K562 (cell line): ENCODE measurements around the gene CYB5B. TPM values are rescaled to one million over a fixed set of nuclear protein-coding genes. Genes with fewer than 3 reads are reported as not detected.

ENCODE experiments used
- ATAC-seq: fragments of 200-7000 bp; cut with Tn5 transposase; 3 replicates; pipeline ENCODE4 v1.9.1; 2020; ENCODE audit warnings: moderate library complexity
- BruUV-seq: library from RNA; stranded (reverse); fragments of 400-500 nt; replicated peaks from 2 replicates; lab custom pipeline; 2021; lab: Mats Ljungman, UMichigan
- CTCF ChIA-PET: fragments of 300-600 bp; formaldehyde crosslinking; extraction: SDS; loops from one replicate; lab custom pipeline; 2021; ENCODE audit warnings: low intra/inter-chr PET ratio; lab: Yijun Ruan, JAX
- POLR2A ChIA-PET: fragments of 300-600, 350-650 bp; sonication (Branson Sonifier 250); formaldehyde crosslinking; extraction: SDS; loops from one replicate; lab custom pipeline; 2021; ENCODE audit warnings: antibody characterized with exemption, inconsistent platforms; lab: Yijun Ruan, JAX
- DNase-seq, 4 experiments: peaks; one replicate each; pipeline versions ENCODE4 v3.0.0 to v3.0.0-alpha.2; 2011 to 2018; ENCODE audit warnings: low spot score in 3 of 4, mixed read lengths in 3 of 4; ENCODE audit errors: extremely low read depth in 1 of 4
- FAIRE-seq: peaks from 2 replicates; lab custom pipeline; 2011; peaks lifted over from hg19 to GRCh38; lab: Jason Lieb, UNC
- H2AFZ ChIP-seq: 2 replicates; pipeline ENCODE4 v1.6.0; 2011; ENCODE audit warnings: low read depth, low read length, control low read depth, inconsistent platforms
- H3K27ac ChIP-seq: fragments of 200-600 bp; 3 replicates; pipeline ENCODE4 v1.8.0; 2011; ENCODE audit warnings: low read depth, mild to moderate bottlenecking, control low read depth, inconsistent platforms, low read length, moderate library complexity, mixed read lengths; ENCODE audit errors: extremely low read depth
- H3K27me3 ChIP-seq, 2 experiments: fragments of 300-600 bp in 1 of 2; 2 replicates in 1 of 2; 3 replicates in 1 of 2; pipeline versions ENCODE4 v1.6.0 to v1.8.0; 2011; ENCODE audit warnings: inconsistent platforms in 2 of 2, low read length in 2 of 2, mild to moderate bottlenecking in 1 of 2, mixed read lengths in 1 of 2, moderate library complexity in 1 of 2; ENCODE audit not compliant: control insufficient read depth in 2 of 2, insufficient read depth in 2 of 2
- H3K36me3 ChIP-seq: fragments of 300-600 bp; 3 replicates; pipeline ENCODE4 v1.8.0; 2011; ENCODE audit warnings: mild to moderate bottlenecking, low read length, inconsistent platforms; ENCODE audit not compliant: control insufficient read depth, insufficient read depth
- H3K4me1 ChIP-seq, 2 experiments: fragments of 200-600 bp in 1 of 2; replicated peaks in 1 of 2; 2 replicates in 1 of 2; 3 replicates in 1 of 2; pipeline versions ENCODE4 v1.5.1 to v1.8.0; 2011; ENCODE audit warnings: inconsistent platforms in 2 of 2, low read length in 2 of 2, mild to moderate bottlenecking in 1 of 2, mixed read lengths in 1 of 2, moderate library complexity in 1 of 2; ENCODE audit not compliant: control insufficient read depth in 2 of 2, insufficient read depth in 2 of 2
- H3K4me2 ChIP-seq: 2 replicates; pipeline ENCODE4 v1.6.1; 2011; ENCODE audit warnings: low read length, control low read depth, inconsistent platforms, mixed read lengths; ENCODE audit not compliant: insufficient read depth
- H3K4me3 ChIP-seq: fragments of 200-600 bp; sonication (generic), shearing (Covaris generic); 2 replicates; pipeline ENCODE4 v1.5.1; 2016; ENCODE audit warnings: control low read depth, inconsistent platforms
- H3K79me2 ChIP-seq: fragments of 200-600 bp; 3 replicates; pipeline ENCODE4 v1.8.0; 2011; ENCODE audit warnings: low read length, inconsistent platforms; ENCODE audit not compliant: control insufficient read depth, insufficient read depth
- H3K9ac ChIP-seq, 2 experiments: 2 replicates each; pipeline versions ENCODE4 v1.6.0 to v1.6.1; 2011; ENCODE audit warnings: low read depth in 2 of 2, low read length in 2 of 2, control low read depth in 1 of 2, inconsistent platforms in 1 of 2, mild to moderate bottlenecking in 1 of 2, mixed read lengths in 1 of 2; ENCODE audit not compliant: insufficient read depth in 1 of 2
- H3K9me1 ChIP-seq: one replicate; pipeline ENCODE4 v1.6.0; 2011; ENCODE audit warnings: inconsistent platforms, mild to moderate bottlenecking, low read length, moderate library complexity; ENCODE audit not compliant: control insufficient read depth, insufficient read depth
- H3K9me3 ChIP-seq: replicated peaks from 2 replicates; pipeline ENCODE4 v1.5.1; 2011; ENCODE audit warnings: low read depth, low read length, inconsistent platforms; ENCODE audit not compliant: control insufficient read depth, insufficient read depth
- H4K20me1 ChIP-seq: replicated peaks from 2 replicates; pipeline ENCODE4 v1.6.1; 2011; ENCODE audit warnings: low read length, inconsistent platforms, mixed read lengths; ENCODE audit not compliant: control insufficient read depth, insufficient read depth
- CBFA2T3 ChIP-seq: fragments of 450-650 bp; IDR thresholded peaks from 2 replicates; pipeline ENCODE4 v1.6.1; 2017
- EGR1 ChIP-seq: fragments of 450-650 bp; conservative IDR thresholded peaks from 2 replicates; pipeline ENCODE4 v1.6.1; 2017; ENCODE audit warnings: mild to moderate bottlenecking
- KLF10 ChIP-seq: fragments of 250-450 bp; sonication (Bioruptor Pico); IDR thresholded peaks from 2 replicates; pipeline ENCODE4 v1.6.1; 2021; ENCODE audit warnings: matching md5 sums
- MCM5 ChIP-seq: fragments of 450-650 bp; IDR thresholded peaks from 2 replicates; pipeline ENCODE4 v1.6.1; 2016; ENCODE audit warnings: low read depth
- SPI1 ChIP-seq: IDR thresholded peaks from 2 replicates; pipeline ENCODE4 v1.6.1; 2011; ENCODE audit warnings: low read depth, low read length, control low read depth, borderline replicate concordance
- TAF9B ChIP-seq: fragments of 450-650 bp; IDR thresholded peaks from 2 replicates; pipeline ENCODE4 v1.6.1; 2018; ENCODE audit warnings: mild to moderate bottlenecking; ENCODE audit not compliant: partially characterized antibody
- ZBTB17 ChIP-seq: fragments of 450-650 bp; formaldehyde crosslinking; IDR thresholded peaks from 2 replicates; pipeline ENCODE4 v1.4.0; 2020; ENCODE audit warnings: mild to moderate bottlenecking
- ZFP36 ChIP-seq: fragments of 150-350 bp; IDR thresholded peaks from 2 replicates; pipeline ENCODE4 v1.6.1; 2018; ENCODE audit warnings: low read length, low read depth; ENCODE audit not compliant: partially characterized antibody
- WGBS: fragments of 100-300 bp; shearing (Covaris generic); methylation state at CpG from one replicate; pipeline ENCODE4 v1.1.6; 2016; ENCODE audit warnings: low coverage, mixed read lengths; ENCODE audit not compliant: insufficient coverage; ENCODE audit errors: missing lambda C conversion rate; 5-methylcytosine and 5-hydroxymethylcytosine counted together
- in situ Hi-C: fragments of 300-500 bp; cut with MboI; formaldehyde crosslinking; loops from 4 replicates; pipeline ENCODE4 v1.15.0; 2018; ENCODE audit warnings: inconsistent platforms, mixed read lengths
- intact Hi-C: fragments of 100-400 bp; cut with micrococcal nuclease; formaldehyde crosslinking; loops from 2 replicates; pipeline ENCODE4 v1.14.2; 2022
- polyA plus RNA-seq, 8 experiments: library from polyadenylated mRNA; depleted of rRNA in 4 of 8; stranded (reverse) in 5 of 8; unstranded in 3 of 8; fragments of >200 nt; fragmentation: Nextera tagmentation in 2 of 8; fragmentation: Illumina TruSeq in 1 of 8; extraction: Ambion mirVana in 2 of 8; extraction: Trizol in 1 of 8; gene quantifications; 2 replicates each; pipeline versions ENCODE4 v1.2.1 to v1.2.3, GENCODE V29; 2011 to 2014; ENCODE audit warnings: inconsistent platforms in 1 of 8, missing spikeins in 1 of 8
- total RNA-seq, 7 experiments: library from RNA; depleted of rRNA in 6 of 7; stranded (reverse); fragments of >200 nt in 6 of 7; fragmentation: Illumina TruSeq in 2 of 7; extraction: Trizol in 2 of 7; gene quantifications; 2 replicates each; pipeline versions ENCODE4 v1.2.1 to v1.2.3, GENCODE V29; 2011 to 2021; ENCODE audit warnings: low replicate concordance in 1 of 7
- TF ChIP-seq, protein P1 (sequence below): fragments of 450-650 bp; formaldehyde crosslinking; IDR thresholded peaks from 2 replicates; pipeline ENCODE4 v1.4.0; 2022; ENCODE audit warnings: missing genetic modification characterization
- TF ChIP-seq, protein P2 (sequence below): fragments of 450-650 bp; IDR thresholded peaks from 2 replicates; pipeline ENCODE4 v1.6.1; 2014; ENCODE audit warnings: low read depth, mild to moderate bottlenecking, moderate library complexity, borderline replicate concordance
- TF ChIP-seq, protein P3 (sequence below): fragments of 450-650 bp; IDR thresholded peaks from 2 replicates; pipeline ENCODE4 v1.6.1; 2016

Gene CYB5B
- total and polyA plus RNA-seq, 9 of the 15 experiments (the other 6 are each of a cell fraction or from before 2014, with no cell fraction given), result 29.9 to 274 (median 136) TPM

DNA sequence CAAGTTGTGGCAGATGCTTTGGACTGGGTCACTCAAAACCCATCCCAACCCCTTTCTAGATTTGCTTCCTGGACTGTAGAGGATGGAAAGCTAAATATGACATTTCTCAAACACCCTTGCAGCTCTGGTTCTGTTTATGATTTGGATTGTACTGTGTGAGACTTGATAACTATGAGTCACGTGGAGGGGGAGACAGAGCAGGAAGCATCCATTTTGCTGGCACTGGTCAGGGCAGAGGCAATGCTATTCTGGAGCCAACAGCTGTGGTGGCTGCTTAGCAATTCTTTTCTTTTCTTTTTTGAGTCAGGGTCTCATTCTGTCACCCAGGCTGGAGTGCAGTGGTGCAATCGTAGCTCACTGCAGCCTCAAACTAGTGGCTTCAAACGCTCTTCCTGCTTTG, 25.1 kb upstream of the CYB5B start (continued):
- TF ChIP-seq KLF10 (CRISPR knock-in tag), result no peak
- TF ChIP-seq MCM5, result no peak
- TF ChIP-seq, protein P1, sequence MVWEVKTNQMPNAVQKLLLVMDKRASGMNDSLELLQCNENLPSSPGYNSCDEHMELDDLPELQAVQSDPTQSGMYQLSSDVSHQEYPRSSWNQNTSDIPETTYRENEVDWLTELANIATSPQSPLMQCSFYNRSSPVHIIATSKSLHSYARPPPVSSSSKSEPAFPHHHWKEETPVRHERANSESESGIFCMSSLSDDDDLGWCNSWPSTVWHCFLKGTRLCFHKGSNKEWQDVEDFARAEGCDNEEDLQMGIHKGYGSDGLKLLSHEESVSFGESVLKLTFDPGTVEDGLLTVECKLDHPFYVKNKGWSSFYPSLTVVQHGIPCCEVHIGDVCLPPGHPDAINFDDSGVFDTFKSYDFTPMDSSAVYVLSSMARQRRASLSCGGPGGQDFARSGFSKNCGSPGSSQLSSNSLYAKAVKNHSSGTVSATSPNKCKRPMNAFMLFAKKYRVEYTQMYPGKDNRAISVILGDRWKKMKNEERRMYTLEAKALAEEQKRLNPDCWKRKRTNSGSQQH (CRISPR knock-in tag), result no peak
- no peak for TF ChIP-seq ZBTB17 (CRISPR knock-in tag)

DNA sequence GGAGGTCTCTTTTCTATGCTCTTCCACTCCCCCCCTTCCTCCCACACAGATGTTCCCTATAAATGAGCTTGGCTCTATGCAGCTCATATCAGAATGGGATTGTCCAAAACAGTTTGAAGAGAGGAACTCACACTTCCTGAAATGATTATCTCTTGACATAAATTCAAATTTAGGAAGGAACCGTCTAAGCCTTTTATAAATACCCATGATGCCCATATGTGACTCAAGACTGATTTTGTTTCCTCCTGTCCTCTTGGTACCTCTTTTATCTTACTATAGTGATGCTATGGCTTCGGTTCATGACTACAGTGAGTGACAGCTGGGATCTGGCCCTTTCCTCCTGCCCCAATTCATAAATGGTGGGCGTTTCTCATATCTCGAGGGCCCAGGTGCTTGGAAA, 22.0 kb upstream of the CYB5B start:
- Histone ChIP-seq H3K4me2 (no peak overlapping the region), H4K20me1 (no peaks in the 10 kb centered on the region), H3K27ac (no peak overlapping the region), H3K79me2 (no peaks in the 10 kb centered on the region), H3K9me1 (no peaks in the 10 kb centered on the region), H3K9ac (no peak overlapping the region; a peak in 1 of 4 replicates), H3K27me3 (no peaks in the 10 kb centered on the region), H2AFZ (peak overlapping the region; percentile 72), H3K4me1 (peaks cover 10 to 22% of the 10 kb centered on the region in 2 experiments), H3K9me3 (no peaks in the 10 kb centered on the region), H3K36me3 (no peaks in the 10 kb centered on the region), H3K4me3 (no peak overlapping the region)
- no TSS peak for BruUV-seq
- 14% methylated on average over 4 of the region's 4 CpGs for WGBS
- FAIRE-seq (no peak), ATAC-seq (no peak), DNase-seq (peak in 1 of 4 experiments; percentile 38)
- ChIA-PET POLR2A (interaction anchor here (1.8 kb wide), 1 partner anchor 11 kb away, joined by 5 read pairs; no protein-coding TSS in a partner anchor), CTCF (no interaction called here)
- intact Hi-C loops (no loop called here), in situ Hi-C loops (no loop called here)
- TF ChIP-seq SPI1 (peak; percentile 41; the same call in 1 of the 2 replicates), CBFA2T3 (0 out of 2 replicates have a peak, but pooled peaks have one; percentile 15), ZFP36 (no peak), TAF9B (no peak), EGR1 (0 out of 2 replicates have a peak, but pooled peaks have one; percentile 3)
- TF ChIP-seq, protein P2, sequence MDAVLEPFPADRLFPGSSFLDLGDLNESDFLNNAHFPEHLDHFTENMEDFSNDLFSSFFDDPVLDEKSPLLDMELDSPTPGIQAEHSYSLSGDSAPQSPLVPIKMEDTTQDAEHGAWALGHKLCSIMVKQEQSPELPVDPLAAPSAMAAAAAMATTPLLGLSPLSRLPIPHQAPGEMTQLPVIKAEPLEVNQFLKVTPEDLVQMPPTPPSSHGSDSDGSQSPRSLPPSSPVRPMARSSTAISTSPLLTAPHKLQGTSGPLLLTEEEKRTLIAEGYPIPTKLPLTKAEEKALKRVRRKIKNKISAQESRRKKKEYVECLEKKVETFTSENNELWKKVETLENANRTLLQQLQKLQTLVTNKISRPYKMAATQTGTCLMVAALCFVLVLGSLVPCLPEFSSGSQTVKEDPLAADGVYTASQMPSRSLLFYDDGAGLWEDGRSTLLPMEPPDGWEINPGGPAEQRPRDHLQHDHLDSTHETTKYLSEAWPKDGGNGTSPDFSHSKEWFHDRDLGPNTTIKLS, result no peak
- TF ChIP-seq, protein P3, sequence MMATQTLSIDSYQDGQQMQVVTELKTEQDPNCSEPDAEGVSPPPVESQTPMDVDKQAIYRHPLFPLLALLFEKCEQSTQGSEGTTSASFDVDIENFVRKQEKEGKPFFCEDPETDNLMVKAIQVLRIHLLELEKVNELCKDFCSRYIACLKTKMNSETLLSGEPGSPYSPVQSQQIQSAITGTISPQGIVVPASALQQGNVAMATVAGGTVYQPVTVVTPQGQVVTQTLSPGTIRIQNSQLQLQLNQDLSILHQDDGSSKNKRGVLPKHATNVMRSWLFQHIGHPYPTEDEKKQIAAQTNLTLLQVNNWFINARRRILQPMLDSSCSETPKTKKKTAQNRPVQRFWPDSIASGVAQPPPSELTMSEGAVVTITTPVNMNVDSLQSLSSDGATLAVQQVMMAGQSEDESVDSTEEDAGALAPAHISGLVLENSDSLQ, result peak; percentile 87
